ENCODE results near the gene CAMK1D. TPM values are rescaled to one million over a fixed set of nuclear protein-coding genes. Genes with fewer than 3 reads are reported as not detected.

The CAMK1D gene
- total and polyA plus RNA-seq, 2 of the 4 experiments (the other 2 are of a cell fraction): 5.0 to 5.3 TPM

DNA sequence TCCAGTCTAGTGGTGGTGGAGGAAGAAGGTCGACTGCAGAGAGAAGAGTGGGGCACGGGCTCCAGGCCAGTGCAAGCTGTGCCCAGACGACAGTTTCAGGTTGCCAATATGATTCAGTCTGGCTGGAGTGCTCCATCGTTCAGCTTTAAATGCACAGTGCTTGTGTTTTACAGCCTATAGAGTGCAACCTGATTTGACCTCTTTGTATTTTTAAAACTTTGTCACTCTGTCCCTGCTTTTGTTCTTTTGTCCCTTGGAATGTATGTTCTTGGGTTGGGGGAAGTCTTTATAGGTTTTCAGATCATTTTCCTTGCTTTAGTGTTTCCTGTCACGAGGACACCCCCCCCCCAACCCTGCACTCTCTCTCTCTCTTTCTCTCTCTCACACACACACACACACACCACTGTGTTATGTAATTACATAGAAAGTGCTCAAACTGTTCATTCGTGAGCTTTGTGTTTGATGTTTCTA is 198.0 kb downstream of the CAMK1D start:
- DNase-seq (no peak), ATAC-seq (ENCODE audit: low read depth) (no peak)
- Histone ChIP-seq H3K4me3 (ENCODE audit: insufficient read depth, low read depth, low read length) (no peak overlapping the region), H3K36me3 (ENCODE audit: control insufficient read depth, insufficient read depth, low read length) (no peaks in the 10 kb centered on the region), H3K9me1 (ENCODE audit: insufficient read depth, low read length) (no peaks in the 10 kb centered on the region), H3K9ac (ENCODE audit: low read depth, low read length) (no peak overlapping the region), H4K8ac (ENCODE audit: low read depth in 2 of 2, low read length in 2 of 2) (no peak overlapping the region), H3K23ac (ENCODE audit: low read depth, low read length) (no peak overlapping the region), H3K9me3 (ENCODE audit: control insufficient read depth, insufficient read depth, low read length) (peaks cover 5% of the 10 kb centered on the region; the same call in 1 of the 2 replicates), H3K18ac (ENCODE audit: low read depth, low read length) (no peak overlapping the region), H2AFZ (replicated peaks; ENCODE audit: low read length, poor library complexity) (no peak overlapping the region), H2BK120ac (ENCODE audit: low read depth, low read length) (no peak overlapping the region), H2BK15ac (ENCODE audit: low read depth, low read length) (no peak overlapping the region), H4K5ac (ENCODE audit: low read depth, low read length) (no peak overlapping the region), H4K91ac (ENCODE audit: insufficient read depth, low read depth, low read length) (no peak overlapping the region), H2BK20ac (ENCODE audit: low read depth, low read length) (no peak overlapping the region), H3K14ac (replicated peaks; ENCODE audit: low read depth, low read length) (no peak overlapping the region), H4K20me1 (ENCODE audit: insufficient read depth, low read length) (no peaks in the 10 kb centered on the region), H3K4ac (ENCODE audit: low read depth, low read length) (no peak overlapping the region), H2AK9ac (replicated peaks; ENCODE audit: low read depth, low read length, poor library complexity) (no peak overlapping the region), H2AK5ac (ENCODE audit: low read depth, low read length) (no peak overlapping the region), H3K56ac (ENCODE audit: extremely low read depth, insufficient read depth, low read length) (no peak overlapping the region), H3K27ac (ENCODE audit: insufficient read depth, low read length) (no peak overlapping the region), H3K27me3 (ENCODE audit: control insufficient read depth, insufficient read depth, low read length) (no peaks in the 10 kb centered on the region; the same call in 1 of the 2 replicates), H3K4me1 (ENCODE audit: control insufficient read depth, insufficient read depth, low read length) (no peaks in the 10 kb centered on the region), H3K79me1 (ENCODE audit: low read depth in 1 of 2, low read length in 2 of 2) (no peaks in the 10 kb centered on the region), H3K4me2 (ENCODE audit: low read depth, low read length) (no peak overlapping the region), H2BK5ac (ENCODE audit: low read depth, low read length, poor library complexity, severe bottlenecking) (no peak overlapping the region)
- POLR2A ChIA-PET (ENCODE audit: unreplicated experiment): no interaction called here
- in situ Hi-C loops (cut with MboI; ENCODE audit: low sequenced_read_pairs) (no loop called here), dilution Hi-C loops (cut with HindIII; ENCODE audit: low sequenced_read_pairs, unreplicated experiment) (no loop called here), intact Hi-C loops (cut with micrococcal nuclease) (no loop called here)
- TF ChIP-seq POLR2A (IDR thresholded peaks at IDR 0.05; ENCODE audit: low read depth, low read length) (no peak), FOS (IDR thresholded peaks at IDR 0.05; ENCODE audit: low read depth, low read length) (no peak), RFX5 (IDR thresholded peaks at IDR 0.05; ENCODE audit: low read depth, low read length) (no peak), RCOR1 (IDR thresholded peaks at IDR 0.05; ENCODE audit: insufficient replicate concordance, low read length) (no peak)
- WGBS, 2 experiments (ENCODE audit: extremely low coverage in 2 of 2, insufficient read length in 1 of 2): 37% methylated on average over 2 of the region's 6 CpGs; no CpG with 5 or more reads in 1 of the 2 experiments
- BruUV-seq (replicated peaks): no TSS peak
- CTCF ChIA-PET: interaction anchor here (0.6 kb wide), 1 partner anchor 33 kb away, joined by 3 read pairs; no protein-coding TSS in a partner anchor

All from IMR-90 (cell line).